LHCN-M2 (cell line): ENCODE measurements around the gene SYNE1. TPM values are rescaled to one million over a fixed set of nuclear protein-coding genes. Genes with fewer than 3 reads are reported as not detected.
"Not testable (repeated sequence)": the region's sequence is repeated elsewhere in the genome, so short reads cannot be mapped to it uniquely, and the experiment has no call there.

Experiments
- DNase-seq: peaks from one replicate; pipeline ENCODE4 v3.0.0-alpha.2; 2012; ENCODE audit warnings: low read depth
- total RNA-seq: library from RNA; depleted of rRNA; stranded (reverse); fragments of >200 nt; gene quantifications from 2 replicates; pipeline ENCODE4 v1.2.3, GENCODE V29; 2014

SYNE1 gene
- total RNA-seq, 1 experiment from 2014 or later = 55.1 TPM

GRCh38 chr6:152426276-152426675 lies 210.9 kb downstream of the SYNE1 start:
- no peak for DNase-seq

- peak; percentile 5 for DNase-seq
Observed at GRCh38 chr6:152423216-152424103, 213.7 kb downstream of the SYNE1 start.

- not testable (repeated sequence) for DNase-seq
Observed at GRCh38 chr6:152421496-152421895, 215.7 kb downstream of the SYNE1 start.

- no peak for DNase-seq
Observed at GRCh38 chr6:152420696-152421095, 216.5 kb downstream of the SYNE1 start.

GRCh38 chr6:152418551-152418950 lies 218.6 kb downstream of the SYNE1 start:
- no peak for DNase-seq

- DNase-seq = no peak
Observed at GRCh38 chr6:152416652-152417051, 220.5 kb downstream of the SYNE1 start.

GRCh38 chr6:152404936-152405595 lies 232.1 kb downstream of the SYNE1 start:
- no peak for DNase-seq

GRCh38 chr6:152404086-152404857 lies 232.9 kb downstream of the SYNE1 start:
- DNase-seq = no peak

GRCh38 chr6:152402791-152403190 lies 234.4 kb downstream of the SYNE1 start:
- no peak for DNase-seq

GRCh38 chr6:152401978-152402377 lies 235.2 kb downstream of the SYNE1 start:
- DNase-seq = peak; percentile 80

- DNase-seq = peak; percentile 26
Observed at GRCh38 chr6:152399399-152399798, 237.8 kb downstream of the SYNE1 start.

GRCh38 chr6:152398993-152399392 lies 238.2 kb downstream of the SYNE1 start:
- no peak for DNase-seq

GRCh38 chr6:152398316-152398715 lies 238.8 kb downstream of the SYNE1 start:
- no peak for DNase-seq

GRCh38 chr6:152394303-152394702 lies 242.9 kb downstream of the SYNE1 start:
- DNase-seq = no peak

GRCh38 chr6:152391179-152391880 lies 245.8 kb downstream of the SYNE1 start:
- DNase-seq = no peak

- no peak for DNase-seq
Observed at GRCh38 chr6:152387091-152387490, 250.1 kb downstream of the SYNE1 start.

GRCh38 chr6:152386131-152386530 lies 251.0 kb downstream of the SYNE1 start:
- DNase-seq = no peak

GRCh38 chr6:152380993-152381898 lies 255.9 kb downstream of the SYNE1 start:
- DNase-seq = peak; percentile 96

GRCh38 chr6:152380351-152380767 lies 256.8 kb downstream of the SYNE1 start:
- DNase-seq = peak; percentile 96

- DNase-seq = no peak
Observed at GRCh38 chr6:152379423-152379822, 257.7 kb downstream of the SYNE1 start.
